ENCODE measurements around the gene GABPB1. TPM values are rescaled to one million over a fixed set of nuclear protein-coding genes. Genes with fewer than 3 reads are reported as not detected.

GABPB1 gene
- total RNA-seq, 1 experiment from 2014 or later = 45.0 TPM

DNA sequence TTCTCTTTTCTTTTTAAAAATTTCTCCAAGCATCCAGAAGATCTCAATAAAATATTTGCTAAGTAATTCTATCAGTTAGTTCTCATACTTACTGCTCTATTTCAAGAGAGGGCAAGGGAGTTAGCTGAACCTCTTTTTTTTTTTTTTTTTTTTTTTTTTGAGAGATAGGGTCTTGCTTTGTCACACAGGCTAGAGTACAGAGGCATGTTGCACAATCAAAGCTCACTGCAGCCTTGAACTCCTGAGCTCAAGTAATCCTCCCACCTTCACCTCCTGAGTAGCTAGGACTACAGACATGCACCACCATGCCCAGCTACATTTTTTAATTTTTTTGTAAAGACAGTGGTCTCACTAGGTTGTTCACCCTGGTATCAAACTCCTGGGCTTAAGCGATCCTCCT, 110.8 kb downstream of the GABPB1 start:
- no peak overlapping the region; a peak in 1 of 7 replicates for H3K27ac Mint-ChIP-seq
- H2BK15ac ChIP-seq (ENCODE audit: low read depth, low read length) = no peak overlapping the region
- H3K9ac ChIP-seq (ENCODE audit: extremely low read depth, insufficient read length, low read length) = no peak overlapping the region
- no peak overlapping the region for H2BK5ac ChIP-seq (ENCODE audit: insufficient read length, low read length)
- TF ChIP-seq, protein P1, sequence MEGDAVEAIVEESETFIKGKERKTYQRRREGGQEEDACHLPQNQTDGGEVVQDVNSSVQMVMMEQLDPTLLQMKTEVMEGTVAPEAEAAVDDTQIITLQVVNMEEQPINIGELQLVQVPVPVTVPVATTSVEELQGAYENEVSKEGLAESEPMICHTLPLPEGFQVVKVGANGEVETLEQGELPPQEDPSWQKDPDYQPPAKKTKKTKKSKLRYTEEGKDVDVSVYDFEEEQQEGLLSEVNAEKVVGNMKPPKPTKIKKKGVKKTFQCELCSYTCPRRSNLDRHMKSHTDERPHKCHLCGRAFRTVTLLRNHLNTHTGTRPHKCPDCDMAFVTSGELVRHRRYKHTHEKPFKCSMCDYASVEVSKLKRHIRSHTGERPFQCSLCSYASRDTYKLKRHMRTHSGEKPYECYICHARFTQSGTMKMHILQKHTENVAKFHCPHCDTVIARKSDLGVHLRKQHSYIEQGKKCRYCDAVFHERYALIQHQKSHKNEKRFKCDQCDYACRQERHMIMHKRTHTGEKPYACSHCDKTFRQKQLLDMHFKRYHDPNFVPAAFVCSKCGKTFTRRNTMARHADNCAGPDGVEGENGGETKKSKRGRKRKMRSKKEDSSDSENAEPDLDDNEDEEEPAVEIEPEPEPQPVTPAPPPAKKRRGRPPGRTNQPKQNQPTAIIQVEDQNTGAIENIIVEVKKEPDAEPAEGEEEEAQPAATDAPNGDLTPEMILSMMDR (conservative IDR thresholded peaks at IDR 0.05) = no peak
- H3T11ph ChIP-seq (ENCODE audit: low read length) = no peak overlapping the region
- no peaks in the 10 kb centered on the region for H3K23me2 ChIP-seq (ENCODE audit: insufficient read length, low read depth, low read length, poor library complexity, severe bottlenecking)
- no peak overlapping the region for H4K5ac ChIP-seq (ENCODE audit: insufficient read length, low read depth, low read length)
- no peak overlapping the region for H3K4me3 Mint-ChIP-seq
- H3K79me2 ChIP-seq (ENCODE audit: insufficient read depth, low read length) = no peaks in the 10 kb centered on the region
- H3K4me1 ChIP-seq (ENCODE audit: insufficient read depth, low read length) = no peaks in the 10 kb centered on the region
- no peak overlapping the region for H3K27ac ChIP-seq (ENCODE audit: insufficient read length, low read depth, low read length)
- no peak overlapping the region for H3K4me2 ChIP-seq (ENCODE audit: insufficient read depth, insufficient read length, low read length)
- no peaks in the 10 kb centered on the region for H3K36me3 Mint-ChIP-seq (ENCODE audit: insufficient read depth in 1 of 3, low read depth in 3 of 3)
- no peaks in the 10 kb centered on the region for H3K27me3 ChIP-seq (ENCODE audit: insufficient read depth, low read length)
- H4K8ac ChIP-seq (replicated peaks; ENCODE audit: insufficient read length, low read depth, low read length) = no peak overlapping the region
- no peaks in the 10 kb centered on the region for H4K20me1 ChIP-seq (ENCODE audit: control insufficient read depth, insufficient read depth, insufficient read length)
- H3K23ac ChIP-seq (ENCODE audit: insufficient read length, low read depth, low read length) = no peak overlapping the region
- H2BK12ac ChIP-seq (ENCODE audit: insufficient read length, low read depth, low read length) = no peak overlapping the region
- H3K18ac ChIP-seq (ENCODE audit: insufficient read length, low read depth, low read length) = no peak overlapping the region
- H3K79me1 ChIP-seq (ENCODE audit: insufficient read depth, low read depth, low read length, poor library complexity, severe bottlenecking) = no peaks in the 10 kb centered on the region
- DNase-seq = no peak
- no peak overlapping the region for H3K4ac ChIP-seq (ENCODE audit: low read depth, low read length)
- H3K4me1 Mint-ChIP-seq = peaks cover 3 to 4% of the 10 kb centered on the region in 2 experiments; a peak in 3 of 4 replicates
- WGBS (ENCODE audit: extremely low coverage, insufficient read length, low lambda C conversion rate) = no CpG with 5 or more reads among the region's 1 CpG
- no peak overlapping the region for H2AFZ ChIP-seq (ENCODE audit: low read length)
- H3K9me3 Mint-ChIP-seq = no peaks in the 10 kb centered on the region
- H3K9me3 ChIP-seq (ENCODE audit: control insufficient read depth, low read depth, low read length) = no peaks in the 10 kb centered on the region
- H3K56ac ChIP-seq (ENCODE audit: insufficient read length, low read depth, low read length) = no peak overlapping the region
- no peak overlapping the region for H2AK5ac ChIP-seq (ENCODE audit: insufficient read length, low read length)
- H2BK20ac ChIP-seq (ENCODE audit: low read depth, low read length, poor library complexity, severe bottlenecking) = no peak overlapping the region
- H2BK120ac ChIP-seq (ENCODE audit: low read depth, low read length, poor library complexity, severe bottlenecking) = no peak overlapping the region
- no peaks in the 10 kb centered on the region for H3K27me3 Mint-ChIP-seq (ENCODE audit: low read depth)
- H3K14ac ChIP-seq (ENCODE audit: insufficient read depth, low read length) = no peak overlapping the region
- no peak overlapping the region for H4K91ac ChIP-seq (ENCODE audit: insufficient read length, low read depth, low read length)
